ENCODE measurements around the gene EVI5L. TPM values are rescaled to one million over a fixed set of nuclear protein-coding genes. Genes with fewer than 3 reads are reported as not detected.

EVI5L gene
- total RNA-seq, 1 donor from 2014 or later = 9.9 TPM

DNA sequence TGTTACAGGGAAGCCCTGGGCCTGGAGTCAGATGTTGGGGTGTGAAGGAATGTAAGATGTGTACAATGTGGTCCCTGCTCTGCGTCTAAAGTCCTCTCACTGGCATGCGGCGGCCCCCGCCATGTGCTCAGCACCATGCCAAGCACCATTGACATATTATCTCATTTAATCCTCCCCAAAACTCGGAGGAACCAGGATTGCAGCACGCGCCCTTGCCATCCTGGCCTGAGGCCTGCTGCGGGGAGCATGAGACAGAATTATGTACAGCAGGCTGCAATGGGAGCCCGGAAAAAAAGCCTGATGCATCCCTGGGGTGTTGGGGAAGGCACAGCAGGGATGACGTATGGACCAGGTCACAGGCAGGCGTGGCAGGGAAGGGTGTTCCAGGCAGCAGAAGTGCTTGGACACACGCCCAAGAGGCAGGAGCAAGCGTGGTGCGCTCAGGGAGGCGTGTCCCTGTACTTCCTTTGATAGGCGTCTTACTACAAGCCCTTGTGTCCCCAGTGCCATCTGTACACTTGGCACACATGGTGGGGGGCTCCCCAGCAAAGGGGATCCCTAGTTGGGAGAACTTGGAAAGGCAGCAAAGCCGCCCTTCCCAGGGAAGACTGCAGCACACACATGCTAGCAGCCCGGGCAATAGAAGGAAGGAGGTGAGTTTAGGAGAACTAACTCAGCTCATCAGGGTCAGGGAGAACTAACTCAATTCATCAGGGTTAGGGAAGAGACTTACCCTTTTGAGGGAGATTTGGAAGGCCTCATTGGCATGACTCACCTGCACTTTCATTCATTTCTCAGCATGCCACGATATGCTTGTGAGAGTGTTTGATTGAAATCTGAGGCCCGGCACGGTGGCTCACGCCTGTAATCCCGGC, 3.4 kb downstream of the EVI5L start:
- Histone ChIP-seq H3K36me3 (ENCODE audit: control insufficient read depth, insufficient read depth, low read length) (no peaks in the 10 kb centered on the region), H3K27me3 (ENCODE audit: control insufficient read depth, insufficient read depth, low read length) (peaks cover under 1% of the 10 kb centered on the region), H3K4me3 (ENCODE audit: low read depth, low read length) (no peak overlapping the region)
- TF ChIP-seq, protein P1, sequence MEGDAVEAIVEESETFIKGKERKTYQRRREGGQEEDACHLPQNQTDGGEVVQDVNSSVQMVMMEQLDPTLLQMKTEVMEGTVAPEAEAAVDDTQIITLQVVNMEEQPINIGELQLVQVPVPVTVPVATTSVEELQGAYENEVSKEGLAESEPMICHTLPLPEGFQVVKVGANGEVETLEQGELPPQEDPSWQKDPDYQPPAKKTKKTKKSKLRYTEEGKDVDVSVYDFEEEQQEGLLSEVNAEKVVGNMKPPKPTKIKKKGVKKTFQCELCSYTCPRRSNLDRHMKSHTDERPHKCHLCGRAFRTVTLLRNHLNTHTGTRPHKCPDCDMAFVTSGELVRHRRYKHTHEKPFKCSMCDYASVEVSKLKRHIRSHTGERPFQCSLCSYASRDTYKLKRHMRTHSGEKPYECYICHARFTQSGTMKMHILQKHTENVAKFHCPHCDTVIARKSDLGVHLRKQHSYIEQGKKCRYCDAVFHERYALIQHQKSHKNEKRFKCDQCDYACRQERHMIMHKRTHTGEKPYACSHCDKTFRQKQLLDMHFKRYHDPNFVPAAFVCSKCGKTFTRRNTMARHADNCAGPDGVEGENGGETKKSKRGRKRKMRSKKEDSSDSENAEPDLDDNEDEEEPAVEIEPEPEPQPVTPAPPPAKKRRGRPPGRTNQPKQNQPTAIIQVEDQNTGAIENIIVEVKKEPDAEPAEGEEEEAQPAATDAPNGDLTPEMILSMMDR (IDR thresholded peaks at IDR 0.05; ENCODE audit: insufficient read depth, low read length, poor library complexity, severe bottlenecking) = no peak
- no peak for DNase-seq (ENCODE audit: low read depth)

DNA sequence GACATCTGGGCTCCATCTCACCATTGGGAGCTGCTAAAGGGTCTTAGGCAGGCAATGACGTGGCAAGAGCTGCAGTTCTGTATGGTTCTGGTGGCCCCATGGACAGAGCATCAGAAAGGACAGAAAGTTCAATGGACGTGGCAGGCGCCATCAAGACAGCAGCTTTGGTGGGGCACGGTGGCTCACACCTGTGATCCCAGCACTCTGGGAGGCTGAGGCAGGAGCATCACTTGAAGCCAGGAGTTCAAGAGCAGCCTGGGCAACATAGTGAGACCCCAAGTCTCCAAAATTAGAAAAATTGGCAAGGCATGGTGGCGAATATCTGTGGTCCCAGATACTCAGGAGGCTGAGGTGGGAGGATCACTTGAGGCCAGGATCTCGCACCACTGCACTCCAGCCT, 9.5 kb downstream of the EVI5L start:
- TF ChIP-seq, protein P1 (IDR thresholded peaks at IDR 0.05; ENCODE audit: insufficient read depth, low read length, poor library complexity, severe bottlenecking) = no peak
- H3K4me3 ChIP-seq (ENCODE audit: low read depth, low read length) = no peak overlapping the region
- H3K27me3 ChIP-seq (ENCODE audit: control insufficient read depth, insufficient read depth, low read length) = no peaks in the 10 kb centered on the region
- H3K36me3 ChIP-seq (ENCODE audit: control insufficient read depth, insufficient read depth, low read length) = no peaks in the 10 kb centered on the region
- DNase-seq (ENCODE audit: low read depth) = no peak

DNA sequence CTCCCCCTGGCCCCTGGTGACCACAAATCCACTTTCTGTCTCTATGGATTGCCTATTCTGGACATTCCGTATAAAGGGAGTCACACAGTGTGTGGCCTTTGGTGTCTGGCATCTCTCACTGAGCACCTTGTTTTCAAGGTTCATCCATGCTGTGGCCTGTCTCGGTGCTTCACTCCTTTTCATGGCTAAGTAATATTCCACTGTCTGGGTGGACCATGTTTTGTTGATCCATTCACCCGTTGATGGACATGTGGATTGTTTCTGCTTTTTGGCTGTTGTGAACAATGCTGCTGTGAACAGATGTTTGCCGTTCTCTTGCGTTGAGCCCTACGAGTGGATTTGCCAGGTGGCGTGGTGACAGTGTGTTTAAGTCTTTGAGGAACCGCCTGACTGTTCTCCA, 10.6 kb downstream of the EVI5L start:
- TF ChIP-seq, protein P1 (IDR thresholded peaks at IDR 0.05; ENCODE audit: insufficient read depth, low read length, poor library complexity, severe bottlenecking) = no peak

DNA sequence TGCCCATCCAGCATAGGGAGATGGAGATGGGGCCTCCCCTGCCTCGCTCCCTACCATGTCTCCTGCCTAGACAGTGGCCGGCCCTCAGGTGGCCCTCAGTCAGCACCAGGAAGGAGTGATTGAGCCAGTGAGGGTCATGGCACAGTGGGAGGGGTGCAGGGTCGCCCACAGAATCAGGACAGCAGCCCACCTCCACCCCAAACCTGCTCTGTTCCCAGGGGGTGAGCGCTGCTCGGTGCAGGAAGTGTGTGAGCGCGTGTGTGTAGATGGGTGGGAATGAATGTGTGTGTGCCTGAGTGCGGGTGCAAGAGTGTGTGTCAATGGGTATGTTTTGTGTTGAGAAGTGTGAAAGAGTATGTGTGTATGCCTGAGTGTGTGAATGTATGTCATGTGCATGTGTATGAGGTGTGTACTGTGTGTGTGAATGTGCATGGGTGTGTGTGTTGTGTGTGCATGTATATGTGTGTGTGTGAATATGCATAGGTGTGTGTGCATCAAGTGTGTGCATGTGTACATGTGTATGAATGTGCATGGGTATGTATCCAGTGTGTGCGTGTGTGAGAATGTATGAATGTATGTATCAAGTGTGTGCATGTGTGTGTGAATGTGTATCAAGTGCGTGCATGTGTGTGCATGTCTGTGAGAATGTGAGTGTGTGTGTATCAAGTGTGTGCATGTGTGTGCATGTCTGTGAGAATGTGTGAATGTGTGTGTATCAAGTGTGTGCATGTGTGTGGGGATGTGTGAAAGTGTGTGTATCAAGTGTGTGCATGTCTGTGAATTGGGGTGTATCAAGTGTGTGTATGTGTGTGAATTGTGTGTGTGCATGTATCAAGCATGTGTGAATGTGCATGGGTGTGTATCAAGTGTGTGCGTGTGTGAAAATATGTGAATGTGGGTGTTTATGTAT, 12.0 kb downstream of the EVI5L start:
- Histone ChIP-seq H3K27me3 (ENCODE audit: control insufficient read depth, insufficient read depth, low read length) (no peaks in the 10 kb centered on the region), H3K36me3 (ENCODE audit: control insufficient read depth, insufficient read depth, low read length) (no peaks in the 10 kb centered on the region), H3K4me3 (ENCODE audit: low read depth, low read length) (no peak overlapping the region)
- DNase-seq (ENCODE audit: low read depth) = no peak
- TF ChIP-seq, protein P1 (IDR thresholded peaks at IDR 0.05; ENCODE audit: insufficient read depth, low read length, poor library complexity, severe bottlenecking) = no peak

More for the DNA sequence above, 10.6 kb downstream of the EVI5L start:
- H3K4me3 ChIP-seq (ENCODE audit: low read depth, low read length) = no peak overlapping the region
- no peak for DNase-seq (ENCODE audit: low read depth)
- H3K27me3 ChIP-seq (ENCODE audit: control insufficient read depth, insufficient read depth, low read length) = no peaks in the 10 kb centered on the region
- H3K36me3 ChIP-seq (ENCODE audit: control insufficient read depth, insufficient read depth, low read length) = no peaks in the 10 kb centered on the region

DNA sequence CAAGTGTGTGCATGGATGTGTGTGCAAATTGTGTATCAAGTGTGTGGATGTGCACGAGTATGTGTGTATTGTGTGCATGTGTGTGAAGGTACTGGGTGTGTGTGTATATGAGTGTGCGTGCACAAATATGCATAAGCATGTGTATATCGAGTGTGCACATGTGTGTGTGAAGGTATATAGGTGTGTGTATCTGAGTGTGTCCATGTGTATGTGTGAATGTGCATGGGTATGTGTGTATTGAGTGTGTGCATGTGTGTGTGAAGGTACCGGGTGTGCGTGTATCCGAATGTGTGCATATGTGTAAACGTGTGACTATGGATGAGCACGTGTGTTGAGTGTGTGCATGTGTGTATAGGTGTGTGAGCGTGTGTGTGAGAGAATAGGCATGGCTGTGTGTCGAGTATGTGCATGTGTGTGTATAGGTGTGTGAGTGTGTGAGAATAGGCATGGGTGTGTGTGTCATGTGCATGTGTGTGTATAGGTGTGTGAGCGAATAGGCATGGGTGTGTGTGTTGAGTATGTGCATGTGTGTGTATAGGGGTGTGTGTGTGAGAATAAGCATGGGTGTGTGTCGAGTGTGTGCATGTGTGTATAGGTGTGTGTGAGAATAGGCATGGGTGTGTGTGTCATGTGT, 12.8 kb downstream of the EVI5L start:
- TF ChIP-seq, protein P1 (IDR thresholded peaks at IDR 0.05; ENCODE audit: insufficient read depth, low read length, poor library complexity, severe bottlenecking) = no peak
- no peak for DNase-seq (ENCODE audit: low read depth)
- no peaks in the 10 kb centered on the region for H3K27me3 ChIP-seq (ENCODE audit: control insufficient read depth, insufficient read depth, low read length)
- no peak overlapping the region for H3K4me3 ChIP-seq (ENCODE audit: low read depth, low read length)
- no peaks in the 10 kb centered on the region for H3K36me3 ChIP-seq (ENCODE audit: control insufficient read depth, insufficient read depth, low read length)

Measured in kidney epithelial cell (primary cell).